Caco-2 (cell line): ENCODE results near the gene KCNIP2. TPM values are rescaled to one million over a fixed set of nuclear protein-coding genes. Genes with fewer than 3 reads are reported as not detected.

Experiments
- BruUV-seq: library from RNA; stranded (reverse); fragments of 400-500 nt; replicated peaks from 2 replicates; lab custom pipeline; 2021; lab: Mats Ljungman, UMichigan
- CTCF ChIA-PET: fragments of 300-600 bp; sonication (Branson Sonifier 250); formaldehyde crosslinking; loops from one replicate; lab custom pipeline; 2022; ENCODE audit warnings: antibody characterized with exemption; lab: Charles Lee
- POLR2A ChIA-PET: fragments of 300-600 bp; sonication (Branson Sonifier 250); formaldehyde crosslinking; loops from one replicate; lab custom pipeline; 2022; ENCODE audit warnings: antibody characterized with exemption; lab: Charles Lee
- DNase-seq, 2 experiments: peaks; one replicate each; pipeline versions ENCODE4 v3.0.0 to v3.0.0-alpha.2; 2020 to 2022
- H3K27me3 ChIP-seq: replicated peaks from 2 replicates; pipeline ENCODE4 v1.6.0; 2011; ENCODE audit warnings: low read length; ENCODE audit not compliant: control insufficient read depth, insufficient read depth
- H3K36me3 ChIP-seq: 2 replicates; pipeline ENCODE4 v1.5.1; 2011; ENCODE audit warnings: low read length; ENCODE audit not compliant: control insufficient read depth, insufficient read depth
- H3K4me1 ChIP-seq: fragments of 250-450 bp; sonication (Bioruptor Pico); 2 replicates; pipeline ENCODE4 v1.5.1; 2020; ENCODE audit warnings: mild to moderate bottlenecking
- H3K4me3 ChIP-seq: 2 replicates; pipeline ENCODE4 v1.5.1; 2011; ENCODE audit warnings: low read depth, mild to moderate bottlenecking, control low read depth, low read length
- H3K9me3 ChIP-seq: fragments of 250-450 bp; sonication (Bioruptor Pico); 2 replicates; pipeline ENCODE4 v1.5.1; 2020; ENCODE audit warnings: mild to moderate bottlenecking, moderate library complexity
- H3K27ac Mint-ChIP-seq: one replicate; pipeline ENCODE4 v1.8.0; 2022; ENCODE audit warnings: mixed read lengths; ENCODE audit not compliant: unreplicated experiment
- H3K27me3 Mint-ChIP-seq: one replicate; pipeline ENCODE4 v1.8.0; 2022; ENCODE audit warnings: mixed read lengths; ENCODE audit not compliant: insufficient read depth, unreplicated experiment
- H3K36me3 Mint-ChIP-seq: one replicate; pipeline ENCODE4 v1.8.0; 2022; ENCODE audit warnings: mild to moderate bottlenecking, mixed read lengths; ENCODE audit not compliant: insufficient read depth, unreplicated experiment
- H3K4me1 Mint-ChIP-seq: one replicate; pipeline ENCODE4 v1.8.0; 2022; ENCODE audit warnings: low read depth, mixed read lengths; ENCODE audit not compliant: unreplicated experiment
- H3K4me3 Mint-ChIP-seq: one replicate; pipeline ENCODE4 v1.8.0; 2022; ENCODE audit warnings: mild to moderate bottlenecking, moderate library complexity, mixed read lengths; ENCODE audit not compliant: unreplicated experiment
- H3K9me3 Mint-ChIP-seq: one replicate; pipeline ENCODE4 v1.8.0; 2022; ENCODE audit warnings: mixed read lengths; ENCODE audit not compliant: unreplicated experiment
- intact Hi-C: fragments of 100-400 bp; cut with micrococcal nuclease; formaldehyde crosslinking; loops from one replicate; pipeline ENCODE4 v1.10.0; 2022; ENCODE audit not compliant: unreplicated experiment
- total RNA-seq: library from RNA; stranded (reverse); gene quantifications from 2 replicates; pipeline ENCODE4 v1.2.3, GENCODE V29; 2022
- TF ChIP-seq, protein P1 (sequence below), 2 experiments: fragments of 200-600 bp in 1 of 2; IDR thresholded peaks; 1 replicate in 1 of 2; 2 replicates in 1 of 2; pipeline versions ENCODE4 v1.5.1 to v1.8.0; 2011 to 2022; ENCODE audit warnings: antibody characterized with exemption in 1 of 2, control low read depth in 1 of 2, inconsistent platforms in 1 of 2, low read depth in 1 of 2, low read length in 1 of 2, mild to moderate bottlenecking in 1 of 2, moderate library complexity in 1 of 2; ENCODE audit not compliant: insufficient read depth in 1 of 2, severe bottlenecking in 1 of 2, unreplicated experiment in 1 of 2

Gene KCNIP2
- total RNA-seq, 1 experiment from 2014 or later = 6.1 TPM

GRCh38 chr10:101879456-101880231 lies 36.0 kb upstream of the KCNIP2 start:
- no peak overlapping the region for H3K4me3 ChIP-seq
- Mint-ChIP-seq H3K4me1 (peaks cover 6% of the 10 kb centered on the region), H3K36me3 (peaks cover 15% of the 10 kb centered on the region), H3K27me3 (no peaks in the 10 kb centered on the region), H3K9me3 (no peaks in the 10 kb centered on the region), H3K27ac (no peak overlapping the region), H3K4me3 (no peak overlapping the region)
- no TSS peak for BruUV-seq
- CTCF ChIA-PET = interaction anchor here (0.9 kb wide), 1 partner anchor 10 kb away, joined by 4 read pairs; no protein-coding TSS in a partner anchor
- H3K9me3 ChIP-seq = no peaks in the 10 kb centered on the region
- H3K36me3 ChIP-seq = 0 out of 2 replicates have a peak, but pooled peaks cover 3% of the 10 kb centered on the region
- TF ChIP-seq, protein P1, sequence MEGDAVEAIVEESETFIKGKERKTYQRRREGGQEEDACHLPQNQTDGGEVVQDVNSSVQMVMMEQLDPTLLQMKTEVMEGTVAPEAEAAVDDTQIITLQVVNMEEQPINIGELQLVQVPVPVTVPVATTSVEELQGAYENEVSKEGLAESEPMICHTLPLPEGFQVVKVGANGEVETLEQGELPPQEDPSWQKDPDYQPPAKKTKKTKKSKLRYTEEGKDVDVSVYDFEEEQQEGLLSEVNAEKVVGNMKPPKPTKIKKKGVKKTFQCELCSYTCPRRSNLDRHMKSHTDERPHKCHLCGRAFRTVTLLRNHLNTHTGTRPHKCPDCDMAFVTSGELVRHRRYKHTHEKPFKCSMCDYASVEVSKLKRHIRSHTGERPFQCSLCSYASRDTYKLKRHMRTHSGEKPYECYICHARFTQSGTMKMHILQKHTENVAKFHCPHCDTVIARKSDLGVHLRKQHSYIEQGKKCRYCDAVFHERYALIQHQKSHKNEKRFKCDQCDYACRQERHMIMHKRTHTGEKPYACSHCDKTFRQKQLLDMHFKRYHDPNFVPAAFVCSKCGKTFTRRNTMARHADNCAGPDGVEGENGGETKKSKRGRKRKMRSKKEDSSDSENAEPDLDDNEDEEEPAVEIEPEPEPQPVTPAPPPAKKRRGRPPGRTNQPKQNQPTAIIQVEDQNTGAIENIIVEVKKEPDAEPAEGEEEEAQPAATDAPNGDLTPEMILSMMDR (IDR thresholded peaks at IDR 0.05; ENCODE audit: insufficient read depth in 1 of 2, low read depth in 1 of 2, low read length in 1 of 2, severe bottlenecking in 1 of 2, unreplicated experiment in 1 of 2) = no peak
- intact Hi-C loops = no loop called here
- POLR2A ChIA-PET = interaction anchor here (0.5 kb wide), 1 partner anchor 62 kb away, joined by 3 read pairs; no protein-coding TSS in a partner anchor
- no peaks in the 10 kb centered on the region for H3K27me3 ChIP-seq
- no peak for DNase-seq
- peaks cover 8% of the 10 kb centered on the region; the same call in 1 of the 2 replicates for H3K4me1 ChIP-seq

- H3K4me1 ChIP-seq = peaks cover 8% of the 10 kb centered on the region; the same call in 1 of the 2 replicates
- TF ChIP-seq, protein P1 (IDR thresholded peaks at IDR 0.05; ENCODE audit: insufficient read depth in 1 of 2, low read depth in 1 of 2, low read length in 1 of 2, severe bottlenecking in 1 of 2, unreplicated experiment in 1 of 2) = no peak
- H3K27ac Mint-ChIP-seq = no peak overlapping the region
- no peak overlapping the region for H3K4me3 Mint-ChIP-seq
- H3K4me3 ChIP-seq = no peak overlapping the region
- ChIA-PET POLR2A (no interaction called here), CTCF (interaction anchor here (0.6 kb wide), 1 partner anchor 127 kb away, joined by 3 read pairs; no protein-coding TSS in a partner anchor)
- H3K36me3 ChIP-seq = 0 out of 2 replicates have a peak, but pooled peaks cover 3% of the 10 kb centered on the region
- intact Hi-C loops = no loop called here
- H3K27me3 Mint-ChIP-seq = no peaks in the 10 kb centered on the region
- H3K9me3 Mint-ChIP-seq = no peaks in the 10 kb centered on the region
- no TSS peak for BruUV-seq
- no peaks in the 10 kb centered on the region for H3K27me3 ChIP-seq
- peaks cover 15% of the 10 kb centered on the region for H3K36me3 Mint-ChIP-seq
- no peaks in the 10 kb centered on the region for H3K9me3 ChIP-seq
- peaks cover 6% of the 10 kb centered on the region for H3K4me1 Mint-ChIP-seq
- no peak for DNase-seq
These were observed 35.3 kb upstream of the KCNIP2 start for GRCh38 chr10:101878869-101879268.

DNA sequence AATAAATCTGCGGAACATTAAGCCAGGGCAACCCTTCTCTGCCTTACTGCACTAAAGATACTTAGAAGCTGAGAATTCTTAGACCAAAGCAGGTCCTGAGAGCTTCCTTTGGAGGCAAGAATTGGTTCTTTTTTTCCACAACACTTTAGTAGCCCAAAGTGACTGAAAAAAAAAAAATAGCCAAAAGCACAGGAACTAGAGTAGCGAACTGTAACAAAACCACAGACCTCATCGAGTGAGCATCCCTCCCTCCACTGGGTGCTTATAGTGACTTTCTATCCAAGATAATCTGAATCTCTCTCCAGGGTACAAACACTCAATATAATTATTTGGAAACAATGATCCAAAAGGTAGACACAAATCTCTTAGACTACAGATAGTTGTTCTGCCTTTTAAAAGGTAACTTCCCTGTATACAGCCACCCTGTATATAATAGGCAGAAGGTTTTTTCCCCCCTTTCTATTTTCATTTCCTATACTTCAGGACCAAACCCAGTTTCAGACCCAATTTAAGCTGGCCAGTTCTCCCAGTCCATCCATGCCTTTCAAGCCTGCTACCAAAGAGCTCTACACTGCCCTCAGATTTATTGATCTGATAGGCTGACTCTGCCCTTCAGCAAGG lies 31.6 kb upstream of the KCNIP2 start:
- Histone ChIP-seq H3K27me3 (no peaks in the 10 kb centered on the region), H3K36me3 (0 out of 2 replicates have a peak, but pooled peaks cover 3% of the 10 kb centered on the region), H3K9me3 (no peaks in the 10 kb centered on the region), H3K4me3 (no peak overlapping the region), H3K4me1 (no peaks in the 10 kb centered on the region)
- BruUV-seq = no TSS peak
- H3K27ac Mint-ChIP-seq = no peak overlapping the region
- ChIA-PET CTCF (interaction anchor here (0.6 to 1.3 kb wide), 2 partner anchors 14 to 35 kb away, joined by 5 to 7 read pairs; no protein-coding TSS in a partner anchor), POLR2A (no interaction called here)
- intact Hi-C loops = no loop called here
- DNase-seq = no peak
- TF ChIP-seq, protein P1 (IDR thresholded peaks at IDR 0.05; ENCODE audit: insufficient read depth in 1 of 2, low read depth in 1 of 2, low read length in 1 of 2, severe bottlenecking in 1 of 2, unreplicated experiment in 1 of 2) = no peak
- H3K27me3 Mint-ChIP-seq = no peaks in the 10 kb centered on the region
- H3K9me3 Mint-ChIP-seq = no peaks in the 10 kb centered on the region
- peaks cover 11% of the 10 kb centered on the region for H3K36me3 Mint-ChIP-seq
- H3K4me3 Mint-ChIP-seq = no peak overlapping the region
- no peaks in the 10 kb centered on the region for H3K4me1 Mint-ChIP-seq
